A673 (cell line): Measurements from ENCODE around the gene PKM. TPM values are rescaled to one million over a fixed set of nuclear protein-coding genes. Genes with fewer than 3 reads are reported as not detected.
A peak's percentile ranks its signal among the peaks of the same experiment; 100 is the strongest.

Experiments used
- BruUV-seq: library from RNA; stranded (reverse); fragments of 400-500 nt; replicated peaks from 2 replicates; lab custom pipeline; 2021; lab: Mats Ljungman, UMichigan
- CTCF ChIA-PET: fragments of 300-600 bp; sonication (Branson Sonifier 250); formaldehyde crosslinking; loops from one replicate; lab custom pipeline; 2022; ENCODE audit warnings: antibody characterized with exemption; lab: Charles Lee
- POLR2A ChIA-PET: fragments of 300-600 bp; sonication (Branson Sonifier 250); formaldehyde crosslinking; loops from one replicate; lab custom pipeline; 2022; ENCODE audit warnings: antibody characterized with exemption; ENCODE audit not compliant: low non-redundant PET; lab: Charles Lee
- DNase-seq: peaks from one replicate; pipeline ENCODE4 v3.0.0-alpha.2; 2015; ENCODE audit warnings: low spot score
- H3K27ac ChIP-seq: fragments of 200-600 bp; sonication (generic); 2 replicates; pipeline ENCODE4 v1.5.1; 2016; ENCODE audit warnings: mixed run types, low read depth, mild to moderate bottlenecking, mixed read lengths, antibody characterized with exemption, low read length; ENCODE audit not compliant: poor library complexity, severe bottlenecking
- H3K27me3 ChIP-seq: fragments of 200-600 bp; sonication (generic); replicated peaks from 2 replicates; pipeline ENCODE4 v1.6.1; 2017; ENCODE audit warnings: mixed run types, low read depth, mild to moderate bottlenecking, mixed read lengths, antibody characterized with exemption, low read length; ENCODE audit not compliant: insufficient read depth, poor library complexity
- H3K36me3 ChIP-seq: fragments of 200-600 bp; sonication (generic); 2 replicates; pipeline ENCODE4 v1.6.1; 2016; ENCODE audit warnings: mixed run types, mild to moderate bottlenecking, mixed read lengths, antibody characterized with exemption, low read length; ENCODE audit not compliant: insufficient read depth, poor library complexity, severe bottlenecking
- H3K4me1 ChIP-seq: fragments of 200-600 bp; sonication (generic); 2 replicates; pipeline ENCODE4 v1.6.1; 2017; ENCODE audit warnings: mixed run types, mild to moderate bottlenecking, mixed read lengths, antibody characterized with exemption, low read length; ENCODE audit not compliant: insufficient read depth, poor library complexity, severe bottlenecking
- H3K4me3 ChIP-seq: fragments of 200-600 bp; sonication (generic); 2 replicates; pipeline ENCODE4 v1.5.1; 2016; ENCODE audit warnings: low read depth, mixed run types, mild to moderate bottlenecking, mixed read lengths, low read length; ENCODE audit not compliant: poor library complexity, severe bottlenecking
- H3K9me3 ChIP-seq: fragments of 200-600 bp; sonication (generic); 2 replicates; pipeline ENCODE4 v1.6.1; 2016; ENCODE audit warnings: mixed run types, low read depth, mild to moderate bottlenecking, mixed read lengths, antibody characterized with exemption, low read length; ENCODE audit not compliant: poor library complexity, severe bottlenecking
- EZH2 ChIP-seq: fragments of 200-600 bp; sonication (generic); IDR thresholded peaks from 2 replicates; pipeline ENCODE4 v1.6.1; 2017; ENCODE audit warnings: borderline replicate concordance, low read depth, mild to moderate bottlenecking, mixed read lengths, antibody characterized with exemption, low read length; ENCODE audit not compliant: poor library complexity, severe bottlenecking
- intact Hi-C: fragments of 100-400 bp; cut with micrococcal nuclease; formaldehyde crosslinking; loops from one replicate; pipeline ENCODE4 v1.10.0; 2022; ENCODE audit not compliant: unreplicated experiment
- total RNA-seq: library from RNA; stranded (reverse); gene quantifications from 2 replicates; pipeline ENCODE4 v1.2.3, GENCODE V29; 2021
- TF ChIP-seq, protein P1 (sequence below): fragments of 300-800, 200-600 bp; sonication (generic); conservative IDR thresholded peaks from 2 replicates; pipeline ENCODE4 v1.5.1; 2017; ENCODE audit warnings: low read depth, mild to moderate bottlenecking, antibody characterized with exemption, low read length, moderate library complexity, mixed read lengths

PKM gene
- total RNA-seq, 1 experiment from 2014 or later: 1,955 TPM

GRCh38 chr15:72227192-72227586 lies 3.8 kb downstream of the PKM start:
- no TSS peak for BruUV-seq
- POLR2A ChIA-PET: interaction anchor here (0.8 kb wide), 1 partner anchor 9 kb away, joined by 4 read pairs; no protein-coding TSS in a partner anchor
- DNase-seq: peak; percentile 26
- H3K27me3 ChIP-seq: no peaks in the 10 kb centered on the region
- intact Hi-C loops: no loop called here
- H3K4me3 ChIP-seq: peak overlapping the region; percentile 91
- CTCF ChIA-PET: no interaction called here
- peak overlapping the region; percentile 92 for H3K27ac ChIP-seq
- H3K36me3 ChIP-seq: peaks cover 33% of the 10 kb centered on the region
- TF ChIP-seq, protein P1, sequence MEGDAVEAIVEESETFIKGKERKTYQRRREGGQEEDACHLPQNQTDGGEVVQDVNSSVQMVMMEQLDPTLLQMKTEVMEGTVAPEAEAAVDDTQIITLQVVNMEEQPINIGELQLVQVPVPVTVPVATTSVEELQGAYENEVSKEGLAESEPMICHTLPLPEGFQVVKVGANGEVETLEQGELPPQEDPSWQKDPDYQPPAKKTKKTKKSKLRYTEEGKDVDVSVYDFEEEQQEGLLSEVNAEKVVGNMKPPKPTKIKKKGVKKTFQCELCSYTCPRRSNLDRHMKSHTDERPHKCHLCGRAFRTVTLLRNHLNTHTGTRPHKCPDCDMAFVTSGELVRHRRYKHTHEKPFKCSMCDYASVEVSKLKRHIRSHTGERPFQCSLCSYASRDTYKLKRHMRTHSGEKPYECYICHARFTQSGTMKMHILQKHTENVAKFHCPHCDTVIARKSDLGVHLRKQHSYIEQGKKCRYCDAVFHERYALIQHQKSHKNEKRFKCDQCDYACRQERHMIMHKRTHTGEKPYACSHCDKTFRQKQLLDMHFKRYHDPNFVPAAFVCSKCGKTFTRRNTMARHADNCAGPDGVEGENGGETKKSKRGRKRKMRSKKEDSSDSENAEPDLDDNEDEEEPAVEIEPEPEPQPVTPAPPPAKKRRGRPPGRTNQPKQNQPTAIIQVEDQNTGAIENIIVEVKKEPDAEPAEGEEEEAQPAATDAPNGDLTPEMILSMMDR: no peak
- no peak for TF ChIP-seq EZH2
- H3K4me1 ChIP-seq: peaks cover 48% of the 10 kb centered on the region
- H3K9me3 ChIP-seq: no peaks in the 10 kb centered on the region

GRCh38 chr15:72223278-72223677 lies 7.7 kb downstream of the PKM start:
- BruUV-seq: no TSS peak
- Histone ChIP-seq H3K4me1 (peaks cover 51% of the 10 kb centered on the region), H3K4me3 (no peak overlapping the region), H3K27me3 (no peaks in the 10 kb centered on the region), H3K36me3 (peaks cover 66% of the 10 kb centered on the region), H3K9me3 (no peaks in the 10 kb centered on the region), H3K27ac (peak overlapping the region; percentile 40)
- intact Hi-C loops: no loop called here
- POLR2A ChIA-PET: no interaction called here
- DNase-seq: no peak
- TF ChIP-seq, protein P1: no peak
- no peak for TF ChIP-seq EZH2
- CTCF ChIA-PET: no interaction called here

DNA sequence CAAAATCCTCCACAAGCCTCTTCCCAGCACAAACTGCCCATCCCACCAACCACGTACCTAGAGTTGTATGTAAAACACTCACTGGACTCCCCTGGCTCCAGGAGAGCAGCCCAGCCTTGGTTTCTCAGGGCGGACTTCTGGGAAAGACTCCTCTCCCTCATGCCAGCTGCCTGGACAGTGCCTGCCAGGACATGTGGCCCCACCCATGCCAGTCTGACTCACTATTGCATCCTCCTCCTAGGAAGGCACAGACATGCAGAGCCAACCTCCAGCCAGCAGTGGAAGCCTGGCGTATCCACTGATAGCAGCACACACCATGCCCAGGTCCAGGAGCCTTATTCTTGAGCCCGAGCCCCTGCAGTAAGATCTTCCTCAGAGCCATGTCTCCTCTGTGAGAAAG lies 8.6 kb downstream of the PKM start:
- H3K4me3 ChIP-seq: no peak overlapping the region
- peaks cover 43% of the 10 kb centered on the region for H3K4me1 ChIP-seq
- H3K9me3 ChIP-seq: no peaks in the 10 kb centered on the region
- intact Hi-C loops: no loop called here
- CTCF ChIA-PET: interaction anchor here (0.7 kb wide), 1 partner anchor 51 kb away, joined by 4 read pairs; no protein-coding TSS in a partner anchor
- BruUV-seq: no TSS peak
- no peaks in the 10 kb centered on the region for H3K27me3 ChIP-seq
- POLR2A ChIA-PET: no interaction called here
- TF ChIP-seq, protein P1: no peak
- TF ChIP-seq EZH2: no peak
- no peak for DNase-seq
- H3K27ac ChIP-seq: peak overlapping the region; percentile 60
- H3K36me3 ChIP-seq: peaks cover 71% of the 10 kb centered on the region
